ENCODE data around the gene SRRM2. TPM values are rescaled to one million over a fixed set of nuclear protein-coding genes. Genes with fewer than 3 reads are reported as not detected.

Gene SRRM2
- polyA plus RNA-seq, 1 experiment: 80.5 TPM

DNA sequence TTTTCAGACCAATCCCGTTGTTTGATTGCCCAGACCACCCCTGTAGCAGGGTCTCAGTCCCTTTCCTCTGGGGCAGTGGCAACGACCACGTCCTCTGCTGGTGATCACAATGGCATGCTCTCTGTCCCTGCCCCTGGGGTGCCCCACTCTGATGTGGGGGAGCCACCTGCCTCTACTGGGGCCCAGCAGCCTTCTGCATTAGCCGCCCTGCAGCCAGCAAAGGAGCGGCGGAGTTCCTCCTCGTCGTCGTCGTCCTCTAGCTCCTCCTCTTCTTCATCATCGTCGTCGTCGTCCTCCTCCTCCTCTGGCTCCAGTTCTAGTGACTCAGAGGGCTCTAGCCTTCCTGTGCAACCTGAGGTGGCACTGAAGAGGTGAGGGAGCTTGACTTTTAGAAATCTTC is 15.5 kb downstream of the SRRM2 start:
- POLR2A ChIA-PET: interaction anchor here (0.6 to 1.6 kb wide), 2 partner anchors 15 to 21 kb away, joined by 3 to 5 read pairs; partner anchors contain the start of gene SRRM2
- Histone ChIP-seq H3K27me3 (ENCODE audit: control insufficient read depth, insufficient read depth, low read length) (no peaks in the 10 kb centered on the region), H3K27ac (ENCODE audit: low read depth, low read length) (no peak overlapping the region), H3K9me3 (ENCODE audit: control insufficient read depth, insufficient read depth, low read length) (peaks cover 25% of the 10 kb centered on the region), H3K4me3 (ENCODE audit: low read depth, low read length) (no peak overlapping the region)
- CTCF ChIA-PET: no interaction called here
- no peak for DNase-seq (ENCODE audit: low read depth, low spot score)
- TF ChIP-seq, protein P1, sequence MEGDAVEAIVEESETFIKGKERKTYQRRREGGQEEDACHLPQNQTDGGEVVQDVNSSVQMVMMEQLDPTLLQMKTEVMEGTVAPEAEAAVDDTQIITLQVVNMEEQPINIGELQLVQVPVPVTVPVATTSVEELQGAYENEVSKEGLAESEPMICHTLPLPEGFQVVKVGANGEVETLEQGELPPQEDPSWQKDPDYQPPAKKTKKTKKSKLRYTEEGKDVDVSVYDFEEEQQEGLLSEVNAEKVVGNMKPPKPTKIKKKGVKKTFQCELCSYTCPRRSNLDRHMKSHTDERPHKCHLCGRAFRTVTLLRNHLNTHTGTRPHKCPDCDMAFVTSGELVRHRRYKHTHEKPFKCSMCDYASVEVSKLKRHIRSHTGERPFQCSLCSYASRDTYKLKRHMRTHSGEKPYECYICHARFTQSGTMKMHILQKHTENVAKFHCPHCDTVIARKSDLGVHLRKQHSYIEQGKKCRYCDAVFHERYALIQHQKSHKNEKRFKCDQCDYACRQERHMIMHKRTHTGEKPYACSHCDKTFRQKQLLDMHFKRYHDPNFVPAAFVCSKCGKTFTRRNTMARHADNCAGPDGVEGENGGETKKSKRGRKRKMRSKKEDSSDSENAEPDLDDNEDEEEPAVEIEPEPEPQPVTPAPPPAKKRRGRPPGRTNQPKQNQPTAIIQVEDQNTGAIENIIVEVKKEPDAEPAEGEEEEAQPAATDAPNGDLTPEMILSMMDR (IDR thresholded peaks at IDR 0.05; ENCODE audit: low read depth, low read length): no peak

DNA sequence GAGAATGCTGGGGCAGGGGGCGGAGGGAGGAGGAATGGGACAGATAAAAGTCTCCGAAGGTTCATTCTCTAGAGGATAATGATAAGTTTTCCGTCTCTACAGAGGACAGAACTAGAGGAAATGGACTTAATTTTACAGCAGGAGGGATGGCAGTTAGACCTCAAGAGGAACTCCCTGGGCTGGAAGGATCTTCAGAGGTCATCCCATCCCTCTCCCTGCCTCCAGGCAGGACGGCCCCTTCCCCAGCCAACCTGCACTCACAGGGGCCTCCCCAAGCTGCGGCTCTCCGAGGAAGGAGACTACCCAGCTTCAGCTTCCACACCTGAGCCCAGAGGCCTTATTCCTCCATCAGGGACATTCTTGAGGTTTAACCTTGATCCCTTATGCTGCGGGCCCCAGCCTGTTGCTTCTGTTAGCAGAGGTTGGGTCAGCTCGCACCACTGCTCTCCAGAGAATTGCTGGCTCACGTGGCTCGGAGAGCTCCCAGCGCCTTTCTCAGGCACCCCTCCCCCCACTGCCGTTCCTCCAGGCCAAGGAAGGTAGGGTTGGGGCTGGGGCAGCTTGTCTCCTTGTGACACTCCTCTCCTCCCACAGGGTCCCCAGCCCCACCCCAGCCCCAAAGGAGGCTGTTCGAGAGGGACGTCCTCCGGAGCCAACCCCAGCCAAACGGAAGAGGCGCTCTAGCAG is 16.1 kb downstream of the SRRM2 start:
- no peak overlapping the region for H3K4me3 ChIP-seq (ENCODE audit: low read depth, low read length)
- POLR2A ChIA-PET: interaction anchor here (0.8 kb wide), 1 partner anchor 100 kb away, joined by 4 read pairs; no protein-coding TSS in a partner anchor
- peaks cover 24% of the 10 kb centered on the region for H3K9me3 ChIP-seq (ENCODE audit: control insufficient read depth, insufficient read depth, low read length)
- H3K27me3 ChIP-seq (ENCODE audit: control insufficient read depth, insufficient read depth, low read length): no peaks in the 10 kb centered on the region
- TF ChIP-seq, protein P1 (IDR thresholded peaks at IDR 0.05; ENCODE audit: low read depth, low read length): no peak
- CTCF ChIA-PET: no interaction called here
- H3K27ac ChIP-seq (ENCODE audit: low read depth, low read length): no peak overlapping the region
- no peak for DNase-seq (ENCODE audit: low read depth, low spot score)

GRCh38 chr16:2769100-2769529 is 16.7 kb downstream of the SRRM2 start:
- ChIA-PET POLR2A (interaction anchor here (0.8 kb wide), 1 partner anchor 99 kb away, joined by 4 read pairs; no protein-coding TSS in a partner anchor), CTCF (no interaction called here)
- Histone ChIP-seq H3K27me3 (ENCODE audit: control insufficient read depth, insufficient read depth, low read length) (no peaks in the 10 kb centered on the region), H3K9me3 (ENCODE audit: control insufficient read depth, insufficient read depth, low read length) (peaks cover 20% of the 10 kb centered on the region), H3K27ac (ENCODE audit: low read depth, low read length) (no peak overlapping the region), H3K4me3 (ENCODE audit: low read depth, low read length) (no peak overlapping the region)
- TF ChIP-seq, protein P1 (IDR thresholded peaks at IDR 0.05; ENCODE audit: low read depth, low read length): no peak
- no peak for DNase-seq (ENCODE audit: low read depth, low spot score)

DNA sequence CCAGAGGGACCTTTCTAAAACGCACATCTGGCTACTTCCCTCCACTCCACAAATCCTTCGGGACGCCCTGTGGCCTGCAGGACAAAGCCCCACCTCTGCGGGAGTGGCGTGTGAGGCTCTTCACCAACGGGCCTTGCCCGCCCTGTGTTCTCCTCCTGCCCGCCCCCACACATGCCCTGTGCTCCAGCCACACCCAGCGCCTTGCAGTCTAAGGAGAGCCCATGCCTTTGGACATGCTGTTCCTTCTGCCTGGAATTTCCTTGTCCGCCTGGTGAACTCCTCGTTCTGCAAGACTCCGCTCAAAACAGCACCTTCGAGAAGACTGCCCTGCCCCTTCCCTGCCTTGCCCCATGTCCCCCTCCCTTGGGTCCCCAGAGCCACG is 17.2 kb downstream of the SRRM2 start:
- no peak overlapping the region for H3K27ac ChIP-seq (ENCODE audit: low read depth, low read length)
- no peaks in the 10 kb centered on the region for H3K27me3 ChIP-seq (ENCODE audit: control insufficient read depth, insufficient read depth, low read length)
- no peak for DNase-seq (ENCODE audit: low read depth, low spot score)
- TF ChIP-seq, protein P1 (IDR thresholded peaks at IDR 0.05; ENCODE audit: low read depth, low read length): no peak
- ChIA-PET POLR2A (no interaction called here), CTCF (no interaction called here)
- no peak overlapping the region for H3K4me3 ChIP-seq (ENCODE audit: low read depth, low read length)
- H3K9me3 ChIP-seq (ENCODE audit: control insufficient read depth, insufficient read depth, low read length): peaks cover 19% of the 10 kb centered on the region

GRCh38 chr16:2770057-2770951 is 17.9 kb downstream of the SRRM2 start:
- TF ChIP-seq, protein P1 (IDR thresholded peaks at IDR 0.05; ENCODE audit: low read depth, low read length): no peak
- H3K27ac ChIP-seq (ENCODE audit: low read depth, low read length): no peak overlapping the region
- POLR2A ChIA-PET: no interaction called here

More at GRCh38 chr16:2770057-2770951, 17.9 kb downstream of the SRRM2 start:
- H3K4me3 ChIP-seq (ENCODE audit: low read depth, low read length): no peak overlapping the region
- H3K27me3 ChIP-seq (ENCODE audit: control insufficient read depth, insufficient read depth, low read length): no peaks in the 10 kb centered on the region
- CTCF ChIA-PET: no interaction called here
- H3K9me3 ChIP-seq (ENCODE audit: control insufficient read depth, insufficient read depth, low read length): peaks cover 13% of the 10 kb centered on the region
- DNase-seq (ENCODE audit: low read depth, low spot score): no peak

All from AG04450 (cell line).